Measurements from ENCODE around the gene TMEM179B. TPM values are rescaled to one million over a fixed set of nuclear protein-coding genes. Genes with fewer than 3 reads are reported as not detected.

The TMEM179B gene
- total and polyA plus RNA-seq, 2 of the 13 experiments (the other 11 are each of a cell fraction or from before 2014, with no cell fraction given), result 24.8 to 25.7 TPM

- TF ChIP-seq ZNF770 (CRISPR knock-in tag; IDR thresholded peaks at IDR 0.05), result peak; percentile 71
- TF ChIP-seq, protein P1, sequence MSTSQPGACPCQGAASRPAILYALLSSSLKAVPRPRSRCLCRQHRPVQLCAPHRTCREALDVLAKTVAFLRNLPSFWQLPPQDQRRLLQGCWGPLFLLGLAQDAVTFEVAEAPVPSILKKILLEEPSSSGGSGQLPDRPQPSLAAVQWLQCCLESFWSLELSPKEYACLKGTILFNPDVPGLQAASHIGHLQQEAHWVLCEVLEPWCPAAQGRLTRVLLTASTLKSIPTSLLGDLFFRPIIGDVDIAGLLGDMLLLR (CRISPR knock-in tag; IDR thresholded peaks at IDR 0.05), result peak; percentile 88; the same call in 1 of the 2 replicates
- no peak for TF ChIP-seq ZBTB1 (CRISPR knock-in tag; IDR thresholded peaks at IDR 0.05; ENCODE audit: borderline replicate concordance)
- TF ChIP-seq PHF8 (CRISPR knock-in tag; IDR thresholded peaks at IDR 0.05), result peak; percentile 98
- peak; percentile 97; the same call in 1 of the 2 replicates for TF ChIP-seq ZSCAN5A (CRISPR knock-in tag; IDR thresholded peaks at IDR 0.05; ENCODE audit: borderline replicate concordance)
- peak; percentile 79; the same call in 1 of the 2 replicates for TF ChIP-seq ZNF773 (CRISPR knock-in tag; IDR thresholded peaks at IDR 0.05; ENCODE audit: borderline replicate concordance)
- TF ChIP-seq HNRNPLL (IDR thresholded peaks at IDR 0.05; ENCODE audit: low read depth, low read length, poor library complexity, severe bottlenecking), result peak; percentile 91
- TF ChIP-seq POGZ (CRISPR knock-in tag; IDR thresholded peaks at IDR 0.05), result peak; percentile 88
- peak; percentile 87 for TF ChIP-seq ZNF331 (CRISPR knock-in tag; IDR thresholded peaks at IDR 0.05)
- peak; percentile 38 for TF ChIP-seq SKI (IDR thresholded peaks at IDR 0.05; ENCODE audit: partially characterized antibody)
- TF ChIP-seq SALL1 (CRISPR knock-in tag; IDR thresholded peaks at IDR 0.05), result peak; percentile 92
- peak; percentile 50; the same call in 1 of the 2 replicates for TF ChIP-seq SIX1 (CRISPR knock-in tag; IDR thresholded peaks at IDR 0.05; ENCODE audit: borderline replicate concordance)
- TF ChIP-seq SIN3A (IDR thresholded peaks at IDR 0.05; ENCODE audit: borderline replicate concordance, low read depth, low read length), result peak; percentile 93; the same call in 1 of the 2 replicates
- peak; percentile 96 for TF ChIP-seq PHF5A (CRISPR knock-in tag; IDR thresholded peaks at IDR 0.05; ENCODE audit: low read depth, unreplicated experiment)
- 0 out of 2 replicates have a peak, but pooled peaks have one; percentile 58 for TF ChIP-seq TBP (CRISPR knock-in tag; IDR thresholded peaks at IDR 0.05)
- TF ChIP-seq TCF7L2 (IDR thresholded peaks at IDR 0.05; ENCODE audit: low read depth, low read length), result no peak
- no peak for TF ChIP-seq ZNF724P (CRISPR knock-in tag; IDR thresholded peaks at IDR 0.05; ENCODE audit: borderline replicate concordance)
- peak; percentile 18; the same call in 1 of the 2 replicates for TF ChIP-seq PBX3 (CRISPR knock-in tag; IDR thresholded peaks at IDR 0.05; ENCODE audit: borderline replicate concordance)
- TF ChIP-seq ZC3H4 (CRISPR knock-in tag; IDR thresholded peaks at IDR 0.05; ENCODE audit: borderline replicate concordance), result no peak
- peak; percentile 72 for TF ChIP-seq ZNF891 (CRISPR knock-in tag; IDR thresholded peaks at IDR 0.05)
- no peak for TF ChIP-seq PHB2 (IDR thresholded peaks at IDR 0.05; ENCODE audit: partially characterized antibody)
- TF ChIP-seq ATF1 (CRISPR knock-in tag; IDR thresholded peaks at IDR 0.05), result peak; percentile 93
- TF ChIP-seq FOXO1 (CRISPR knock-in tag; IDR thresholded peaks at IDR 0.05), result 0 out of 2 replicates have a peak, but pooled peaks have one; percentile 51
- TF ChIP-seq MZF1 (CRISPR knock-in tag; IDR thresholded peaks at IDR 0.05; ENCODE audit: borderline replicate concordance), result 0 out of 2 replicates have a peak, but pooled peaks have one; percentile 71
- peak; percentile 45; the same call in 1 of the 2 replicates for TF ChIP-seq HCFC1 (IDR thresholded peaks at IDR 0.05; ENCODE audit: low read depth, low read length)
These were observed 18.1 kb downstream of the TMEM179B start, which contains the start of gene NXF1 (continued) for GRCh38 chr11:62805076-62805892.
